Measurements from ENCODE around the gene SUPT6H.

DNA sequence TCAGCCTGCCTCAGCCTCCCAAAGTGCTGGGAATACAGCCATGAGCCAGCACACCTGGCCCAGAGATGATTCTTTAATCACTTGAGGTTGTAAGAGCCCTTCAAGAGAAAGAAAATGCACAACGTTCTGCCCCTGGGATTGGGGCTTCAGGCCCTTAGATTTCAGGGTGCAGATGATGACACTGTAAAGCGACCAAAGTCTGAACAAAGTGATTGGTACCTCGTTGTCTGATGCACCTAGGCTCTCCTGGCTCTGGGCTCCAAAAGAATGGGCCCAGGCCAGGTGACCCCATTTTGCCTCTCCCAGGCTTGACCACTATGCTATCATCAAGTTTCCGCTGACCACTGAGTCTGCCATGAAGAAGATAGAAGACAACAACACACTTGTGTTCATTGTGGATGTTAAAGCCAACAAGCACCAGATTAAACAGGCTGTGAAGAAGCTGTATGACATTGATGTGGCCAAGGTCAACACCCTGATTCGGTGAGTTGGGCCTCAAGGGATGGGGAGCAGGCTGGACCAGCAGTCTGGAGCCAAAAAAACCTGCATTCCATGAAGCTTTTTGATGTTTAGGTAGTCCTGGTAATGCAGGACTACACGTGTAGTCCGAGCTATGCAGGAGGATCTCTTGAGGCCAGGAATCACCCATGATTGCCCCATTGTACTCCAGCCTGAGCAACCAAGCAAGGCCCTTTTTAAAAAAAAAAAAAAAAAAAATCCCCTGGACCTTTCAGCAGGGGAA lies 60.6 kb downstream of the SUPT6H start:
- TF ChIP-seq, protein P1, sequence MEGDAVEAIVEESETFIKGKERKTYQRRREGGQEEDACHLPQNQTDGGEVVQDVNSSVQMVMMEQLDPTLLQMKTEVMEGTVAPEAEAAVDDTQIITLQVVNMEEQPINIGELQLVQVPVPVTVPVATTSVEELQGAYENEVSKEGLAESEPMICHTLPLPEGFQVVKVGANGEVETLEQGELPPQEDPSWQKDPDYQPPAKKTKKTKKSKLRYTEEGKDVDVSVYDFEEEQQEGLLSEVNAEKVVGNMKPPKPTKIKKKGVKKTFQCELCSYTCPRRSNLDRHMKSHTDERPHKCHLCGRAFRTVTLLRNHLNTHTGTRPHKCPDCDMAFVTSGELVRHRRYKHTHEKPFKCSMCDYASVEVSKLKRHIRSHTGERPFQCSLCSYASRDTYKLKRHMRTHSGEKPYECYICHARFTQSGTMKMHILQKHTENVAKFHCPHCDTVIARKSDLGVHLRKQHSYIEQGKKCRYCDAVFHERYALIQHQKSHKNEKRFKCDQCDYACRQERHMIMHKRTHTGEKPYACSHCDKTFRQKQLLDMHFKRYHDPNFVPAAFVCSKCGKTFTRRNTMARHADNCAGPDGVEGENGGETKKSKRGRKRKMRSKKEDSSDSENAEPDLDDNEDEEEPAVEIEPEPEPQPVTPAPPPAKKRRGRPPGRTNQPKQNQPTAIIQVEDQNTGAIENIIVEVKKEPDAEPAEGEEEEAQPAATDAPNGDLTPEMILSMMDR (IDR thresholded peaks at IDR 0.05) = no peak
- no peak for TF ChIP-seq POLR2A (IDR thresholded peaks at IDR 0.05)
- no peak for TF ChIP-seq POLR2AphosphoS5 (IDR thresholded peaks at IDR 0.05)
- no peak for TF ChIP-seq EP300 (IDR thresholded peaks at IDR 0.05)
